ENCODE results near the gene STK32B. TPM values are rescaled to one million over a fixed set of nuclear protein-coding genes. Genes with fewer than 3 reads are reported as not detected.

STK32B gene
- total and polyA plus RNA-seq, 2 donors (not counting 3 experiments of a cell fraction or from before 2014, with no cell fraction given) = 5.6 to 7.8 TPM

DNA sequence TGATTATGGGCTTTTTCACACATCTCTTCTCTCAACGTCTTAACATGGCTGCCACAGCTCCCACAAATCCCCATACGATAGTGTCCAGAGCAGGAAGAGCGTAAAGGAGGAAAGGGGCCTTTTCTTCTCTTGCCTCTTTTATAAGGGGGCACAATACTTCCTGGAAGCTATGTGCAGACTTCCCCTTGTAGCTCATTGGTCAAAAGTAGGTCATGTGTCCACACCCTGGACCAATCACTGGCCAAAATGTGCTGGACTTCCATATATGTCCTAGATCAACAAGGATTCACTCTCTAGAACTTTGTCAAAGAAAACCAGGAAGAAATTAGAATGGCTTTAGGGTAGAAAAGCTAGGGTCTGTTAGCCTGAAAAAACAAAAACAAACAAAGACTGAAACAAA, 26.7 kb downstream of the STK32B start:
- H3K9ac ChIP-seq (replicated peaks; ENCODE audit: extremely low read depth, insufficient read depth, low read length) = no peak overlapping the region
- no peak overlapping the region for H2AFZ ChIP-seq (ENCODE audit: low read depth, low read length)
- no peak for FAIRE-seq
- no peaks in the 10 kb centered on the region for H3K9me1 ChIP-seq (replicated peaks; ENCODE audit: control insufficient read depth, extremely low read depth, insufficient read depth, low read length)
- dilution Hi-C loops (cut with MboI; ENCODE audit: extremely low pct_ligation_motif_present, low sequenced_read_pairs) = no loop called here
- CTCF ChIA-PET = interaction anchor here (0.5 to 1.3 kb wide), 3 partner anchors 9 to 313 kb away, joined by 3 read pairs; partner anchors contain the start of gene STK32B
- DNase-seq (ENCODE audit: low read depth, low spot score) = no peak
- H4K20me1 ChIP-seq (replicated peaks; ENCODE audit: control insufficient read depth, extremely low read depth, insufficient read depth, low read length) = no peaks in the 10 kb centered on the region
- no peaks in the 10 kb centered on the region for H3K4me1 ChIP-seq (ENCODE audit: control insufficient read depth, extremely low read depth, insufficient read depth, low read length)
- H3K9me3 ChIP-seq (replicated peaks; ENCODE audit: control insufficient read depth, insufficient read depth, low read length) = no peaks in the 10 kb centered on the region
- POLR2A ChIA-PET = no interaction called here
- H3K27ac ChIP-seq (ENCODE audit: insufficient read depth, low read depth, low read length) = no peak overlapping the region
- H3K4me2 ChIP-seq (ENCODE audit: insufficient read depth, low read length) = no peak overlapping the region
- intact Hi-C loops (cut with micrococcal nuclease) = no loop called here
- H3K27me3 ChIP-seq (ENCODE audit: control insufficient read depth in 2 of 2, insufficient read depth in 2 of 2, low read length in 2 of 2) = no peaks in the 10 kb centered on the region
- TF ChIP-seq POLR2AphosphoS5 (IDR thresholded peaks at IDR 0.05; ENCODE audit: insufficient read depth, low read depth, low read length) (no peak), FOS (IDR thresholded peaks at IDR 0.05; ENCODE audit: borderline replicate concordance, insufficient read depth, low read length) (no peak), JUN (IDR thresholded peaks at IDR 0.05; ENCODE audit: borderline replicate concordance, insufficient read depth, insufficient read length, low read depth) (no peak), MYC (IDR thresholded peaks at IDR 0.05; ENCODE audit: low read depth, low read length) (no peak), EZH2 (IDR thresholded peaks at IDR 0.05; ENCODE audit: borderline replicate concordance, low read depth, low read length, severe bottlenecking) (no peak), GATA2 (IDR thresholded peaks at IDR 0.05; ENCODE audit: insufficient read depth, insufficient read length, low read depth, low read length) (no peak), POLR2A (IDR thresholded peaks at IDR 0.05; ENCODE audit: low read depth, low read length) (no peak)
- TF ChIP-seq, protein P1, sequence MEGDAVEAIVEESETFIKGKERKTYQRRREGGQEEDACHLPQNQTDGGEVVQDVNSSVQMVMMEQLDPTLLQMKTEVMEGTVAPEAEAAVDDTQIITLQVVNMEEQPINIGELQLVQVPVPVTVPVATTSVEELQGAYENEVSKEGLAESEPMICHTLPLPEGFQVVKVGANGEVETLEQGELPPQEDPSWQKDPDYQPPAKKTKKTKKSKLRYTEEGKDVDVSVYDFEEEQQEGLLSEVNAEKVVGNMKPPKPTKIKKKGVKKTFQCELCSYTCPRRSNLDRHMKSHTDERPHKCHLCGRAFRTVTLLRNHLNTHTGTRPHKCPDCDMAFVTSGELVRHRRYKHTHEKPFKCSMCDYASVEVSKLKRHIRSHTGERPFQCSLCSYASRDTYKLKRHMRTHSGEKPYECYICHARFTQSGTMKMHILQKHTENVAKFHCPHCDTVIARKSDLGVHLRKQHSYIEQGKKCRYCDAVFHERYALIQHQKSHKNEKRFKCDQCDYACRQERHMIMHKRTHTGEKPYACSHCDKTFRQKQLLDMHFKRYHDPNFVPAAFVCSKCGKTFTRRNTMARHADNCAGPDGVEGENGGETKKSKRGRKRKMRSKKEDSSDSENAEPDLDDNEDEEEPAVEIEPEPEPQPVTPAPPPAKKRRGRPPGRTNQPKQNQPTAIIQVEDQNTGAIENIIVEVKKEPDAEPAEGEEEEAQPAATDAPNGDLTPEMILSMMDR (IDR thresholded peaks at IDR 0.05; ENCODE audit: extremely low read depth in 1 of 2, insufficient read depth in 1 of 2, low read depth in 1 of 2, low read length in 2 of 2) = no peak
- TF ChIP-seq, protein P2, sequence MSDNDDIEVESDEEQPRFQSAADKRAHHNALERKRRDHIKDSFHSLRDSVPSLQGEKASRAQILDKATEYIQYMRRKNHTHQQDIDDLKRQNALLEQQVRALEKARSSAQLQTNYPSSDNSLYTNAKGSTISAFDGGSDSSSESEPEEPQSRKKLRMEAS (IDR thresholded peaks at IDR 0.05; ENCODE audit: insufficient read depth, insufficient read length) = no peak
- no peaks in the 10 kb centered on the region for H3K79me2 ChIP-seq (ENCODE audit: control insufficient read depth, insufficient read depth, low read length)
- no peak overlapping the region for H3K4me3 ChIP-seq (replicated peaks in 1 of 3; ENCODE audit: insufficient read depth in 1 of 3, low read depth in 1 of 3, low read length in 3 of 3)
- BruUV-seq (replicated peaks) = no TSS peak
- no peaks in the 10 kb centered on the region for H3K36me3 ChIP-seq (ENCODE audit: control insufficient read depth in 2 of 2, extremely low read depth in 1 of 2, insufficient read depth in 2 of 2, low read length in 2 of 2)

All from endothelial cell of umbilical vein (primary cell).